ENCODE data around the gene ZBTB45.

ZBTB45 gene

DNA sequence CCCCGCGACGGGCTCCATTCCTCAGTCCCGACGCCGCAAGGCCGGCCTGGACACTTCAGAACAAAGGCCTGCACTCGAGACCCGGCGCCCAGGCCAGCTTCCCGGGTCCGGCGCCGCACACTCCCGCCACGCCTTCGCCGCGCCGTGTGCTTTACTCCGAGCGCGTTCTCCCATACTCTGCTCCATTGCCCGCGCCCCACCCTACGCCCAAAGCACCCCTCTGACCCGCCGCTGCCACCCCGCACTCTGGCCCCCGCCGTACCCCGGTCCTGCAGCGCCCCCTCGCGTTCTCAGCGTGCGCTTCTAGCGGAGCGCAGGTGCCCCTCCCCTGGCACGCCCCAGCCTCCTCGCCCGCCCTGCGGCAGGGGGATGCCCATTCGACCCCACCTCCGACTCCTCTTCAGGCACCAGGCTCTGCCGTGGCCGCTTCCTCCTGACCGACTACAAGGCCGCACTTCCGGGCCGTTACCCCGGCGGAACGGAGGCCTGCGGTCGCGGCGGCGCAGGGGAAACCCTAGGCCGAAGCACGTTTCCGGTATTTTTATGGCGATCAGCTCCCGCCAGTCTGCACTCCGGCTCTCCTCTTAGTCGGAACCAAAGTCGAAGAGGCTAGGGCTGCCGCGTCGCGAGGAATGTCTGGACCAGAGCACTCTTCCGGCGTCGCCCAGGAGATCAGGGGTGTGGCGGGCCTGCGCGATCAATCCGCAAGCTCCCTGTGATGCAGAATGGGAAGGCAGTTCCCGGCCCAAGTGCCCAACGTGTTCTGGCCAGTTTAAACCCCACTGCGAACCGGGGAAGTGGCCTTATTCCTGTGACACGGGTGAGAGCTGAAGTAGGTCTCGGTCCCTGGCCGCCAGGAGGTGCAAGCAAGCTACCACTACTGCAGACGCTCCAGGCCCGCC is at the start of gene ZBTB45:
ZBTB45 (minus strand) TSS at position 456 of the 902 bp plus-strand sequence. CDS start 2,137 bp downstream, outside the sequence.
- DNase-seq (ENCODE audit: low read depth) = peak; percentile 97
- TF ChIP-seq CTCF (IDR thresholded peaks at IDR 0.05; ENCODE audit: insufficient read depth, low read depth, low read length, missing control alignments) = peak; percentile 58
- H3K4me3 ChIP-seq (ENCODE audit: low read length) = peak within 1 kb of the TSS; percentile 73

DNA sequence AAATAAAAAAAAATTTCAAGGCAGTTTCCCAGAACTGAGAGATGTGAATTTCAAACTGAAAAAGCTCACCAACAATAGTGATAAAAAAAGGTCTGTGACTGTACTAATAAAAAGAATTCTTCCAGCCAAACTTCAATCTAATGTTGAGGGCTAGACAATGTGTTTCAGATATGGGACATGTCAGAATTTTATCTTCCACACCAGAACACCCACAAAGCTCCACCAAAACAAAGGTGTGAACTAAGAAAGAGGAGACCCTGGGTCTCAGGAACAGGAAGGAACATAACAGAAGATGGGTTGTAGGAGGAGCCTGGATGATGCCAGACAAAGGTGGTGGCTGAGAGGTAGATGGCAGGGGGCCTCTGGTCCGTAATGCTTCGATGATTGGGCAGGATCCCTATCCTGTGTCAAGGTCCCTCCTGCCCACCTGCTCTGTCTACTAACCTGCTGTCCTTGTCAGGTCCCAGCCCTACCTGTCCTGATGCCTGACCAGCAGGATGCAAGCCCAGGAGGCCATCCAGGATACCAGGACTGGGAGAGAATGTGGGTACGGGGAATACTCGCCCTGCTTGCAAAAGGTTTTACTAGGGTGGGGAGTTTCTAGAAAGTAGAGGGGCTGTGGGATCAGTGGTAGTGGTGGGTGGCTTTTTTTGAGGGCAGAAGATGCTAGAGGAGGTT is 49.0 kb upstream of the ZBTB45 start:
- no peak for TF ChIP-seq CTCF (IDR thresholded peaks at IDR 0.05; ENCODE audit: insufficient read depth, low read depth, low read length, missing control alignments)
- no peak for DNase-seq (ENCODE audit: low read depth)
- no peak overlapping the region for H3K4me3 ChIP-seq (ENCODE audit: low read length)

DNA sequence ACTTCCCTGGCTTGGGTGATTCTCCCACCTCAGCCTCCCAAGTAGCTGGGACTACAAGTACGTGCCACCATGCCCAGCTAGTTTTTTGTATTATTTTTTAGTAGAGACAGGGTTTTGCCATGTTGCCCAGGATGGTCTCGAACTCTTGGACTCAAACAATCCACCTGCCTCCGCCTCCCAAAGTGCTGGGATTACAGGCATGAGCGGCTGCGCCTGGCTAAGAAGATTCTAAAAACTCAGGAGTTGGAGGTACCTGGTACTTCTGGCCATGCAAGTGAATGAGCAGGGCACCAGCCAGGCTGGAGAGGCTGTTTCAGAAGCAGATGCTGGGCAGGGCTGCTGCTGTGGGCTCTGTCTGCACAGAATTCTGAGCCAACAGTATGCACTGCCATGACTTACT is 47.4 kb upstream of the ZBTB45 start:
- no peak for DNase-seq (ENCODE audit: low read depth)

DNA sequence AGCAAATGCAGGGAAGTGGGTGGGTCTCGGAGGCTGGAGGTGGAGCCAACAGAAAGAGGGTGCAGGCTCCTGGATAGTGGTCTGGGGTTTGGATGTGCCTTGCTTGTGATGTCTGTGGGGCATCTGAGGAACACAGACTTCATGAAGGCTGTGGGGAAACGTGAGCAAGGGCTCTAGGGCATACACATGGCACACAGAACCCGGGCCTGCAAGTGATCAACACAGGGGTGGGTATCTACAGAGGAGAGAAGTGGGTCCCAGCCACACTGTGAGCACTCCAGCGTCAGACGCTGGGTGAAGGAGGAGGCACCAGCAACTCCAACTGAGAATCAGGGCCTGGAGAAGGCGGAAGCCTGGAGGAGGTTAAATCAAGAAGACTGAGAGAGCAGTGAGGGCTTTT is 44.2 kb upstream of the ZBTB45 start:
- no peak for TF ChIP-seq CTCF (IDR thresholded peaks at IDR 0.05; ENCODE audit: insufficient read depth, low read depth, low read length, missing control alignments)

More for the DNA sequence above, 47.4 kb upstream of the ZBTB45 start:
- no peak overlapping the region for H3K4me3 ChIP-seq (ENCODE audit: low read length)
- TF ChIP-seq CTCF (IDR thresholded peaks at IDR 0.05; ENCODE audit: insufficient read depth, low read depth, low read length, missing control alignments) = no peak

DNA sequence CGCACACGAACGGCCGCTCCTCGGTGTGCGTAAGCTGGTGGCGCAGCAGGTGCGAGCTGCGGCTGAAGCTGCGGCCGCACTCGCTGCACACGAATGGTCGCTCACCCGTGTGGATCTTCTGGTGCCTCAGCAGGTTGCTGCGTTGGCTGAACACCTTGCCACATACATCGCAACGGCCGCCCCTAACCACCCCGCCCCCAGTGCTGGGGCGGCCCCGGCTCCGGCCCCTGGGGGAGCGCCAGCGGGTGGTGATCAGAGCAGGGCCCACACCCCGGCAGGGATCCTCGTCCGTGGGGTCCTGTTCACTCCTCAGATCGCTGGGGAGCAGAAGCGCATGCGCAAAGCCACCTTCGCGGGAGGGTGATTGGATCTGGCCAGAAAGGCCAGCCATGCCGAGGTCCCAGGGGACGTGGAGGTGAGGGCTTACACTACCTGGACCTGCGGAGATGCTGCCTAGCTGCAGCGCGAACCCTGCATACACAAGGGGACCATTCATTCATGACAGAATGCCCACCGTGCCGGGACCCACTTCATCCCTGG is 43.5 kb upstream of the ZBTB45 start:
- H3K4me3 ChIP-seq (ENCODE audit: low read length) = peak overlapping the region; percentile 57
- no peak for TF ChIP-seq CTCF (IDR thresholded peaks at IDR 0.05; ENCODE audit: insufficient read depth, low read depth, low read length, missing control alignments)
- no peak for DNase-seq (ENCODE audit: low read depth)

More for the DNA sequence above, 44.2 kb upstream of the ZBTB45 start:
- no peak overlapping the region for H3K4me3 ChIP-seq (ENCODE audit: low read length)
- no peak for DNase-seq (ENCODE audit: low read depth)

GRCh38 chr19:58562122-58563033 is 42.8 kb upstream of the ZBTB45 start:
- peak; percentile 68 for DNase-seq (ENCODE audit: low read depth)
- peak overlapping the region; percentile 57 for H3K4me3 ChIP-seq (ENCODE audit: low read length)
- TF ChIP-seq CTCF (IDR thresholded peaks at IDR 0.05; ENCODE audit: insufficient read depth, low read depth, low read length, missing control alignments) = no peak
